ENCODE data around the gene ECPAS. TPM values are rescaled to one million over a fixed set of nuclear protein-coding genes. Genes with fewer than 3 reads are reported as not detected.

Gene ECPAS
- total RNA-seq, 1 donor from 2014 or later, result 108 TPM

DNA sequence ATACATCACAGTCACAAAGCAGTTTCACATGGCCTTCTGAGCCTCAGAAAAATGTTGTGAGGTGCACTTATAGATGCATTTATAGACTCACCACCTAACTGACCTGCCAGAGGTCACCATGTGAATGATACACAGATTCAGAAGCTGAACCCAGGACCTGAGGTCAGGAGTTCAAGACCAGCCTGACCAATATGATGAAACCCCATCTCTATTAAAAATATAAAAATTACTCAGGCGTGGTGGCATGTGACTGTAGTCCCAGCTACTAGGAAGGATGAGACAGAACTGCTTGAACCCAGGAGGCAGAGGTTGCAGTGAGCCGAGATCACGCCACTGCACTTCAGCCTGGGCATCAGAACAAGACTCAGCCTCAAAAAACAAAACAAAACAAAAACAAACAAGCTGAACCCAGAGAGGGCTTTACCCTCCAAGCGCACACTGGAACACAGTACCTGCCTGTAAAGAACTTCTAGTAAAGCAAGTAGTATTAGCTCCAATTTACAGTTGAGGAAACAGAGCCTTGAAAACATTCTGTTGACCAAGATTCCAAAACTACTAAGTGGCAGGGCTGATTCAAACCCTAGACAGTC is 16.3 kb downstream of the ECPAS start:
- Mint-ChIP-seq H3K36me3 (ENCODE audit: unreplicated experiment) (no peaks in the 10 kb centered on the region), H3K9me3 (ENCODE audit: unreplicated experiment) (peaks cover 5% of the 10 kb centered on the region), H3K4me3 (ENCODE audit: unreplicated experiment) (no peak overlapping the region), H3K27ac (ENCODE audit: unreplicated experiment) (no peak overlapping the region), H3K4me1 (ENCODE audit: unreplicated experiment) (peaks cover 10% of the 10 kb centered on the region), H3K27me3 (ENCODE audit: unreplicated experiment) (no peaks in the 10 kb centered on the region)
- TF ChIP-seq CTCF (IDR thresholded peaks at IDR 0.05), result no peak
- no peak for DNase-seq (ENCODE audit: extremely low spot score, unreplicated experiment)

DNA sequence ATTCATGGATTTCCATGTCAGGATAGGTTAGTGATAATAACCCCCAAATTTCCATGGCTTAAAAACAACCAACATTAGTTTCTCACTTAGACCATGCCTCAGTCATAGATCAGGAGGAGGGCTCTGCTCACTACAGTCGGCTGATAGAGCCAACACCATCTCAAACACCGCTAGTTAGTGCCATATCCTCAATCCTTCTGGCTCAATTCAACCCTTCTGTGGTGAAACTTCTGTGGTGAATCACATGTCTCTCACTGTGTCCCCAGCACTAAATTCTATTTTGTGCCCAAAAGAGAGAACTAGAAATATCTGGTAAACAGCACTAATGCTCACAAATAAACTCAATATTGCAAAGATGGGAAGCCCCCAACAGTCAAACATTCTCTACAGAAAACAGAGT is 21.1 kb downstream of the ECPAS start:
- Mint-ChIP-seq H3K27ac (ENCODE audit: unreplicated experiment) (no peak overlapping the region), H3K9me3 (ENCODE audit: unreplicated experiment) (peaks cover 15% of the 10 kb centered on the region), H3K36me3 (ENCODE audit: unreplicated experiment) (peaks cover 5% of the 10 kb centered on the region), H3K27me3 (ENCODE audit: unreplicated experiment) (no peaks in the 10 kb centered on the region), H3K4me1 (ENCODE audit: unreplicated experiment) (peaks cover 9% of the 10 kb centered on the region), H3K4me3 (ENCODE audit: unreplicated experiment) (no peak overlapping the region)
- no peak for TF ChIP-seq CTCF (IDR thresholded peaks at IDR 0.05)
- DNase-seq (ENCODE audit: extremely low spot score, unreplicated experiment), result no peak

GRCh38 chr9:111458139-111459009 is 25.8 kb downstream of the ECPAS start:
- no peak for TF ChIP-seq CTCF (IDR thresholded peaks at IDR 0.05)
- no peak overlapping the region for H3K27ac Mint-ChIP-seq (ENCODE audit: unreplicated experiment)

GRCh38 chr9:111456529-111456928 is 27.7 kb downstream of the ECPAS start:
- Mint-ChIP-seq H3K27me3 (ENCODE audit: unreplicated experiment) (no peaks in the 10 kb centered on the region), H3K27ac (ENCODE audit: unreplicated experiment) (peak overlapping the region; percentile 38), H3K9me3 (ENCODE audit: unreplicated experiment) (peaks cover under 1% of the 10 kb centered on the region), H3K4me3 (ENCODE audit: unreplicated experiment) (no peak overlapping the region), H3K36me3 (ENCODE audit: unreplicated experiment) (peaks cover 2% of the 10 kb centered on the region), H3K4me1 (ENCODE audit: unreplicated experiment) (peaks cover 44% of the 10 kb centered on the region)
- no peak for DNase-seq (ENCODE audit: extremely low spot score, unreplicated experiment)
- TF ChIP-seq CTCF (IDR thresholded peaks at IDR 0.05), result no peak

More at GRCh38 chr9:111458139-111459009, 25.8 kb downstream of the ECPAS start:
- peaks cover 31% of the 10 kb centered on the region for H3K4me1 Mint-ChIP-seq (ENCODE audit: unreplicated experiment)
- H3K36me3 Mint-ChIP-seq (ENCODE audit: unreplicated experiment), result peaks cover 5% of the 10 kb centered on the region
- no peak overlapping the region for H3K4me3 Mint-ChIP-seq (ENCODE audit: unreplicated experiment)
- DNase-seq (ENCODE audit: extremely low spot score, unreplicated experiment), result no peak
- peaks cover 9% of the 10 kb centered on the region for H3K9me3 Mint-ChIP-seq (ENCODE audit: unreplicated experiment)
- H3K27me3 Mint-ChIP-seq (ENCODE audit: unreplicated experiment), result no peaks in the 10 kb centered on the region

GRCh38 chr9:111455638-111456037 is 28.5 kb downstream of the ECPAS start:
- DNase-seq (ENCODE audit: extremely low spot score, unreplicated experiment), result no peak
- H3K27me3 Mint-ChIP-seq (ENCODE audit: unreplicated experiment), result no peaks in the 10 kb centered on the region
- peaks cover 50% of the 10 kb centered on the region for H3K4me1 Mint-ChIP-seq (ENCODE audit: unreplicated experiment)
- no peaks in the 10 kb centered on the region for H3K36me3 Mint-ChIP-seq (ENCODE audit: unreplicated experiment)
- no peak for TF ChIP-seq CTCF (IDR thresholded peaks at IDR 0.05)
- H3K9me3 Mint-ChIP-seq (ENCODE audit: unreplicated experiment), result no peaks in the 10 kb centered on the region
- H3K4me3 Mint-ChIP-seq (ENCODE audit: unreplicated experiment), result no peak overlapping the region
- H3K27ac Mint-ChIP-seq (ENCODE audit: unreplicated experiment), result no peak overlapping the region
